Astrocyte of the spinal cord (primary cell): ENCODE data around the gene ANKRD33B.

Experiments
- DNase-seq: peaks from one replicate; pipeline ENCODE4 v3.0.0; 2011; ENCODE audit warnings: low read depth, low spot score
- H3K4me3 ChIP-seq: 2 replicates; pipeline ENCODE4 v1.5.1; 2011; ENCODE audit warnings: low read depth, mild to moderate bottlenecking, low read length, moderate library complexity
- in situ Hi-C: cut with HindIII; loops from 2 replicates; pipeline ENCODE4 v1.10.0; 2017; ENCODE audit warnings: low sequenced_read_pairs
- TF ChIP-seq, protein P1 (sequence below): IDR thresholded peaks from 2 replicates; pipeline ENCODE4 v1.5.1; 2012; ENCODE audit warnings: low read depth, mild to moderate bottlenecking, low read length, inconsistent platforms

Gene ANKRD33B

GRCh38 chr5:10654566-10654965 is 90.7 kb downstream of the ANKRD33B start:
- H3K4me3 ChIP-seq = no peak overlapping the region
- in situ Hi-C loops = no loop called here
- no peak for DNase-seq
- TF ChIP-seq, protein P1, sequence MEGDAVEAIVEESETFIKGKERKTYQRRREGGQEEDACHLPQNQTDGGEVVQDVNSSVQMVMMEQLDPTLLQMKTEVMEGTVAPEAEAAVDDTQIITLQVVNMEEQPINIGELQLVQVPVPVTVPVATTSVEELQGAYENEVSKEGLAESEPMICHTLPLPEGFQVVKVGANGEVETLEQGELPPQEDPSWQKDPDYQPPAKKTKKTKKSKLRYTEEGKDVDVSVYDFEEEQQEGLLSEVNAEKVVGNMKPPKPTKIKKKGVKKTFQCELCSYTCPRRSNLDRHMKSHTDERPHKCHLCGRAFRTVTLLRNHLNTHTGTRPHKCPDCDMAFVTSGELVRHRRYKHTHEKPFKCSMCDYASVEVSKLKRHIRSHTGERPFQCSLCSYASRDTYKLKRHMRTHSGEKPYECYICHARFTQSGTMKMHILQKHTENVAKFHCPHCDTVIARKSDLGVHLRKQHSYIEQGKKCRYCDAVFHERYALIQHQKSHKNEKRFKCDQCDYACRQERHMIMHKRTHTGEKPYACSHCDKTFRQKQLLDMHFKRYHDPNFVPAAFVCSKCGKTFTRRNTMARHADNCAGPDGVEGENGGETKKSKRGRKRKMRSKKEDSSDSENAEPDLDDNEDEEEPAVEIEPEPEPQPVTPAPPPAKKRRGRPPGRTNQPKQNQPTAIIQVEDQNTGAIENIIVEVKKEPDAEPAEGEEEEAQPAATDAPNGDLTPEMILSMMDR = no peak

- TF ChIP-seq, protein P1 = no peak
- no peak overlapping the region for H3K4me3 ChIP-seq
- peak; percentile 25 for DNase-seq
- in situ Hi-C loops = no loop called here
Observed at GRCh38 chr5:10655161-10655971, 91.5 kb downstream of the ANKRD33B start.

DNA sequence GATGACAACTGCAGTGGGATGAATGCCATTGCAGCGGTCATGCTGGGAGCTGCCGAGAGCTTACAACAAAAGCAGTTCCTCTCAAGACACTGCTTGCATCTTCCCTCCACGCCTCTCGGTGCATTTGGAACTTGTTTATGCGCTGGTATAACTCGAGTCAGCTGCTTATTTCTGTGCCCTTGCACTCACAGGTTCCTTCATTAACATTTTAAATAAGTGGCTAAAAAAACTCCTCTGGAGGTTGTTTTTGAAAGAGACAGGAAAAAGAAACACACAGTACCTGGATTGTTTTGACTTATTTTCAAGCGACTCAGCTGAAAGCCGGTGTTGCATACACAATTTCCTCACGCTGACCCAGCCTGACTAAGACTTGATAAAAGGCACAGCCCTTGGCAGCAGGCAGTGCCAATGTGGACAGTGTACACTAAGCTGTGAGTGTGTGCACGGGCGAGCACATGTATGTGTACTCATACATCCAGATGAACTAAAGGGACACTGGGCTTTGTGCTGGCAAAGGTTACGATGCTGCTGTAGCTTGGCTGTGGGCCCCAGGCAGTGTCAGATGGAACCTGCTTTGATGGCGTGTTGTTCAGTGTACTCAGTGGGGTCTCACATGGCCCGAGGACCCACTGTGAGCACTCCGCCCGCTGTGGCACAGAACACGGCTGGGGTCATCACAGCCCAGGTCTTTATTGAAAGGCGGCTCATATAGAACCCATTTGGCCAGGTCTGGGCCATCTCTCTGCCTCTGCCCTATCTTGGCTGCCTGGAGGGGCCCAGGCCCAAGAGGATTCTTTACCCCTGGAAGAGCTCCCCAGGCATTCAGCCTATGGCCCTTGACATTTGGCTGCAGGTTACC is 92.3 kb downstream of the ANKRD33B start:
- in situ Hi-C loops = no loop called here

DNA sequence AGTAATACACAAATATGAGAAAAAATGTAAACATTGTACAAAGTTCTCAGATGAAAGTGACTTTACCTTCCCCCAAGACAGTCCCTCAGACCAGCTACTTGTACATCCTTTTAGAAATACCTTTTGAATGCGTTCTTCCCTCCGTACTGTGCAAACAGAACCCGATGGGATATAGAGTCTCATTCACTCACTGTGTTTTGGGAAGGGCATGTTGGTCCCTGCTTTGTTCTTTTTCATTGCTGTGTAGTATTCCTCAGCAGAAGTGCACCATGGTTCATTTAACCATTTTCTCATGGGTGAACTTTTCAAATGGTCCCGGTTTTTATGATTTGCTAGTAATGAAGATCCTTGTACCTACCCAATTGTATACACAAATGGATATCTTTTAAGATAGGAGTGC is 94.4 kb downstream of the ANKRD33B start:
- TF ChIP-seq, protein P1 = no peak
- in situ Hi-C loops = no loop called here
- DNase-seq = no peak
- no peak overlapping the region for H3K4me3 ChIP-seq

More for the DNA sequence above, 92.3 kb downstream of the ANKRD33B start:
- no peak for DNase-seq
- H3K4me3 ChIP-seq = no peak overlapping the region
- TF ChIP-seq, protein P1 = no peak

DNA sequence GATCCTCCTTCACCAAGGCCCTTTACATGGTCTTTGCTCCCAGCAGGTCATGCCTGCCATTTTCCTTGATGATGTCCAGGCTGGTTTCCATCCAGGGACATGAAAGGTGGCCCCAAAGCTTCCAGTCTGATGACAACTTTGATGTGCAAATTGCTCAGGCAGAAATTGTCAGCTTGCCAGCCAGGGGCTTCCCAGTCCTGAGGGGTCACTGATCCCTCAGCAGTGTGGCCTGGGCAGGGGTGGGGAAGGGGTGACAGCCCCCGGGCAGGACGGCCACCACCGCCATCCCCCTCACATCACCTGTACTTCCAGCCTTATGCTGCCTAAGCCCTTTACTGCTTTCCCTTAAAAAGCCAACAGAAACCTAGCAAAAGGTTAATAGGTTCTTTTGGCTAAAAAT is 96.3 kb downstream of the ANKRD33B start:
- H3K4me3 ChIP-seq = no peak overlapping the region

GRCh38 chr5:10660720-10661387 is 97.0 kb downstream of the ANKRD33B start:
- TF ChIP-seq, protein P1 = no peak
- no peak overlapping the region for H3K4me3 ChIP-seq
- DNase-seq = no peak
- in situ Hi-C loops = no loop called here

More for the DNA sequence above, 96.3 kb downstream of the ANKRD33B start:
- no peak for DNase-seq
- TF ChIP-seq, protein P1 = no peak
- in situ Hi-C loops = no loop called here
